GM21423 (cell line): ENCODE results near the gene CLEC12A.
"Not testable (repeated sequence)": the region's sequence is repeated elsewhere in the genome, so short reads cannot be mapped to it uniquely, and the experiment has no call there.

ENCODE experiments used
- ATAC-seq: cut with Tn5 transposase; IDR thresholded peaks from one replicate; pipeline ENCODE4 v1.9.1; 2021; ENCODE audit warnings: mild to moderate bottlenecking, moderate library complexity; ENCODE audit not compliant: unreplicated experiment

Gene CLEC12A

GRCh38 chr12:9961901-9962300 lies 9.3 kb upstream of the CLEC12A start:
- ATAC-seq = no peak

GRCh38 chr12:9969673-9970072 lies 1.5 kb upstream of the CLEC12A start:
- ATAC-seq = no peak

- no peak for ATAC-seq
These were observed 2.7 kb downstream of the CLEC12A start for GRCh38 chr12:9973949-9974348.

GRCh38 chr12:9974731-9975130 lies 3.5 kb downstream of the CLEC12A start:
- ATAC-seq = not testable (repeated sequence)

GRCh38 chr12:9975614-9976013 lies 4.4 kb downstream of the CLEC12A start:
- no peak for ATAC-seq

- ATAC-seq = not testable (repeated sequence)
These were observed 5.4 kb downstream of the CLEC12A start for GRCh38 chr12:9976626-9977025.

GRCh38 chr12:9977916-9978315 lies 6.7 kb downstream of the CLEC12A start:
- ATAC-seq = no peak

GRCh38 chr12:9980126-9980525 lies 8.9 kb downstream of the CLEC12A start:
- no peak for ATAC-seq

- ATAC-seq = no peak
These were observed 20.7 kb downstream of the CLEC12A start for GRCh38 chr12:9991876-9992275.

- ATAC-seq = no peak
These were observed 21.1 kb downstream of the CLEC12A start for GRCh38 chr12:9992296-9992695.

GRCh38 chr12:9999016-9999415 lies 27.8 kb downstream of the CLEC12A start, which contains the start of gene CLEC1B:
Gene CLEC1B, minus strand, starts transcription at chr12:9999121. Its CDS starts 21 bp downstream, at chr12:9999100.
- no peak for ATAC-seq

- ATAC-seq = no peak
These were observed 30.1 kb downstream of the CLEC12A start for GRCh38 chr12:10001171-10001776.

GRCh38 chr12:10012630-10013330 lies 41.6 kb downstream of the CLEC12A start:
- ATAC-seq = no peak

GRCh38 chr12:10015450-10015849 lies 44.2 kb downstream of the CLEC12A start:
- ATAC-seq = no peak

GRCh38 chr12:10016881-10017280 lies 45.7 kb downstream of the CLEC12A start:
- no peak for ATAC-seq

- ATAC-seq = no peak
These were observed 47.2 kb downstream of the CLEC12A start for GRCh38 chr12:10018386-10018785.

- ATAC-seq = no peak
These were observed 50.1 kb downstream of the CLEC12A start for GRCh38 chr12:10021342-10021741.

GRCh38 chr12:10025236-10025635 lies 54.0 kb downstream of the CLEC12A start:
- no peak for ATAC-seq

GRCh38 chr12:10026666-10027065 lies 55.5 kb downstream of the CLEC12A start:
- not testable (repeated sequence) for ATAC-seq

- ATAC-seq = no peak
These were observed 56.1 kb downstream of the CLEC12A start for GRCh38 chr12:10027311-10027710.

GRCh38 chr12:10027721-10028120 lies 56.5 kb downstream of the CLEC12A start:
- ATAC-seq = no peak

GRCh38 chr12:10030446-10030845 lies 59.2 kb downstream of the CLEC12A start, which contains the start of gene CLEC9A:
Gene CLEC9A, plus strand, starts transcription at chr12:10030682. Its CDS starts 22,006 bp downstream, at chr12:10052688.
- no peak for ATAC-seq
